ENCODE data around the gene DGKE.

DGKE gene

DNA sequence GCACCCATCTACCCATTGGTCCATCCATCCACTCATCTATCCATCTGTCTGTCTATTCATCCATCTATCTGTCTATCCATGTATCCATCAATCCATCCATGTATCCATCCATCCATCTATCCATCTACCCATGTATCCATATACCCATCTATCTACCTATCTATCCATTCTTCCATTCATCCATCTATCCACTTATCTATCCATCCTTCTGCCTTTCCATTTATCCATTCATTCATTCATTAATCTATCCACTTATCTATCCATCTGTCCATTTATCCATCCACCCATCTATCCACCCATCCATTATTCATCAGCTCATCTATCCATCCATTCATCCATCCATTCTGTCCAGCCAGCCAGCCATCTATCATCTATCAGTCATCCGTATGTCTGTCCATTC is 58.4 kb downstream of the DGKE start:
- no peak for DNase-seq

DNA sequence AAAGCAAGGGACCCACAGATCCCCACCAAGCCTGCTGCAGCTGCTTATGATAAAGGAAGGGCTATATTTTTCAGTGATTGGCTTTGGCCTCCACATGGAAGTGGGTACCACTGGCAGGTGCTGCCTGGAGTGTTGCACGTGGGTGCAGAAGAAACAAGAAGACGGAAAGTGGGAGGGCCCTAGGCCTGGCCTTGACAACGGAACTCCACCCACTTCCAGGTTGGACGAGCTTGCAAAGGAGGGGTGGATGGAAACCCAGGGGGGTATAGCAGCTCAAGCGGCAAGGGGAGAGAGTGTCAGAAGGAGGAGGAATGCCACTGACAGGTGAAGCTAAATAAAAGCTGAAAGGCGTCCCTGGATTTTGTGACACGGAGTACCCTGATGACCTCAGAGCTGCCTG is 59.6 kb downstream of the DGKE start:
- no peak for DNase-seq

DNA sequence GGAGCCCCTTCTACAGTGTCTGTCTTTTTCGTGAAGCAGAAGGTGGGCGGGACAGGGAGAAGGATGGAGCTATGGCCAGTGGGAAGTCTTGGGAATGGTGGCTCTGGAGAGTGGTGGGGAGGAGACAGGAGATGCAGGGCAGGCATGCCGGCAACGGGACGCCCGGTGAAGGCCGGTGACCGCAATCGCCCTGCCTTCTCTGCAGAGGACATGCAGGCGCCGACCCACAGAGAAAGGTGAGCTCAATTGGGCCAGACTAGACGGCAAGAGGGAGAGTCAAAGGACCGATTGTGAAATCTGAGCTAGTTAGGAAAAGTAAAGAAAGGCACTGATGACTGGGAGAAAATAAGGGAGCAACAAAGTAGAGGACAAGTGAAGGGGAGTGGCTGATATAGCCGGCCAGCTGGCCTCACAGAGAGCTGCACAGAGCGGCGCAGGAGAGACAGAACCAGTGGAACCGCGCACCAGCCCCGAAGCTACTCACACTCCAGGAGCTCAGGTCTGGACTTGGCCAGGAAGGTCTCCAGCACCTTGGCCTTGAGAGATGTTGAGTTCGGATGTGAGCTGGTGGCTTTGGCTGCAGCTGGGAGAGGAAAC is 61.0 kb downstream of the DGKE start:
- DNase-seq = no peak

DNA sequence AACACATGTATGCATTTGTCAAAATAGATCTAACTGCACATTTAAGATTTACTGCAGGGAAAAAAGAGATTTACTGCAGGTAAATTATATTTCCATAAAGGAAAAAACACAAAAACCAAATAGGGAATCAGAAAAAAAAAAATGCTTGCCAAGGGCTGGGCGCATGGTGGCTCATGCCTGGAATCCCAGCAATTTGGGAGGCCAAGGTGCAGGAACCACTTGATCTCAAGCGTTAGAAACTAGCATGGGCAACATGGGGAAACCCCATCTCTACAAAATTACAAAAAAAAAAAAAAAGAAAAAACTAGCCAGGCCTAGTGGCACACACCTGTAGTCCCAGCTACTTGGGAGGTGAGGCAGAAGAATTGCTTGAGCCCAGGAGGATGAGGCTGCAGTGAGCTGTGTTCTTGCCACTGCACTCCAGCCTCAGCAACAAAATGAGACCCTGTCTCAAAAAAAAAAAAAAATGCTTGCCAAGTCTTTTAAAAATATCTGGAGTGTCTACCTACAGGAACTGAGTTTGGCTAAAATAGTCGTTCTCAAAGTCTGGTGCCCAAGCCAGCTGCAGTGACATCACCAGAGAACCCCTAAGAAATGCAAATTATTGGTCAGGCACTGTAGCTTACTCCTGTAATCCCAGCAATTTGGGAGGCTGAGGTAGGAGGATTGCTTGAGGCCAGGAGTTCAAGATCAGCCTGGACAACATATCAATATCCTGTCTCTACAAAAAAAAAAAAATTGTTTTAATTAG is 62.4 kb downstream of the DGKE start:
- no peak for DNase-seq

DNA sequence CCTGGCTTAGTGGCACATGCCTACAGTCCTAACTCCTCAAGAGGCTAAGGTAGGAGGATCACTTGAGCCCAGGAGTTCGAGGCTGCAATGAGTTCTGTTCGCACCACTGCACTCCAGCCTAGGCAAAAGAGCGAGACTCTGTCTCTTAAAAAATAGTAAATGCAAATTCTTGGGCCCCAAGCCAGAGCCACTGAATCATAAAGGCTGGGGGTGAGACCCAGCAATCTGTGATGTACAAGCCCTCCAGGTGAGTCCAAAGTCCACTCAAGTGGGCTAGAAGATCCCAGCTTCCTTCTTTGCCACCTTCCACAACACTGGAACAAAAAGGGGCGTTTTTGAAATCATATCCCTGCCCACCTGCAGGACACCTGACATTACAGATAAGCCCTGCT is 63.0 kb downstream of the DGKE start:
- no peak for DNase-seq

DNA sequence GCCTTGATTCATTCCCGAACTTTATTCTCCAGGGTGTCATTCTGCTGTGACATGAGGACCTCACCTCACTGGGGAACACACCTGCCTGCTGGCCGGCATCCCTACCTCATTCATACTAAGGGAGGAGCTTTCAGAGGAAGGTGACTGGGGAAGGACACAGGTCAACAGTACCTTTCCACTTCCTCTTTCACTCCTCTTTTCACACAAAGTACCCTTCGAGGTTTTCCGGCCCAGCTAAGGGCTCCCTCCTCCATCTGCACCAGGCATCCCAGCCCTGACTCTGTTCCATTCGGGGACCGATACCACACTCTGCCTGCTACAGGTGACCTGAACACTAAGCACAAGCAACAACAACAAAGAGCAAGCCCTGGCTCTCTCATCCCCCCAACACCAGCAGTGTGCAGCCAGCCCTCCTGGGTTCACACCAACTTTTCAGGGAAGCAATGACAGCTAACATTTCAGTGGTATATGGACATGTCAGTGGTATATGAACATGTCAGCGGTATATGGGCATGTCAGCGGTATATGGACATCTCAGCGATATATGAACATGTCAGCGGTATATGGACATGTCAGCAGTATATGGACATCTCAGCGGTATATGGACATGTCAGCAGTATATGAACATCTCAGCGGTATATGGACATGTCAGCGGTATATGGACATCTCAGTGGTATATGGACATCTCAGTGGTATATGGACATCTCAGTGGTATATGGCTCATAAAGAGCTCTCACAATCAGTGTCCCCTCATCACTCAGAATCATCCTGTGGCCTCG is 63.9 kb downstream of the DGKE start:
- no peak for DNase-seq

DNA sequence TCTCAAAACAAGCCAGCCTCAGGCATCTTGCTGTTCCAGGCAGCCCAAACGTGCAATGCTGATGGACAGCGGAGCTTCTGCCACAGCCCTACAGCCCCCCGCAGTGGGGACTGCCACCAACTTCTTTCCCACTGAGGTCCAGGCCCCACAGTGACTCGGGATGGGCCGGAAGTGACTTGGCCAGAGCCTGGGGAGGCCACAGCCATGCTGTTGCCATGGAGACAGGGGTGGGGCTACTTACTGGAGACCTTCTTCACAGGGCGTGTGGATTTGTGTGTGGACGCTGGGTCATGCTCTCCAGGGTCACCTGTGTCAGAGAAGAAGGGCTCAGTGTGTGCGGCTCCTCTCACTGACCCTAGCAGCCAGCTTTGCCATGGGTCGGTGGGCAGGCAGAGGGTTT is 64.9 kb downstream of the DGKE start:
- no peak for DNase-seq

DNA sequence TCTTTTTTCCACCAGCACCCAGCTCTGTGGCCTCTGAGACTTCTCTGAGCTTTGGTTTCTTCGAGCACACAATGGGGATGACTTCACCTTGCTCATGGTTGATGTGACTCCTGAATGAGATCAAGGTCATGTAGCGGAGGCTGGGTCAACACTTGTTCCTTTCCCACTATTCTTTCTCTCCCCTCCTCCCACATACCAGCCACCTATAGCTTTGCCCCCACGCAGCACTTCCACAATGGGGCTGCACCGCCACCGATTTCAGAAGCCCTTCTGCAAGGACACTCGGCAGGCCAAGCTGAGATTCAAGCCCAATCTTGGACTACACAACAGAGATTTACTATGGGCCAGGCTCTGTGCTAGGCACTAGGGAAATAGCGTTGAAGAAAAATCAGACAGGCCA is 65.5 kb downstream of the DGKE start:
- no peak for DNase-seq

DNA sequence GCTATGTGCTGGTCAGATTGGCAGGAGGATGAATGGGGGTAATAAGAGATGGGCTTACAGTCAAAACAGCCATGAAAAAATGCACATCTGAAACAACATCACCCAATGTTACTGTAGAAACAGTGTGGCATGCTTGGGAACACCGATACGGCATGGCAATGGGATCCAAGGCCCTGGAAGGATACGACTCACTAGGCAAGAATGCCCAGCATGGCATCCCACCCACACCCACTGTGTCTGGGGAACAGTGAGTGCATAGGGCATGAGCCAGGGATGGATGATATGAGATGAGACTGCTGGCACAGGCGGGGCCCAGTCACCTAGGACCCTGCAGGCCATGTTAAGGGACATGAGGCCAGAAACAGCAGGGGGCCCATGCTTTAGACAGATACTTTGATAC is 68.4 kb downstream of the DGKE start:
- DNase-seq = no peak

DNA sequence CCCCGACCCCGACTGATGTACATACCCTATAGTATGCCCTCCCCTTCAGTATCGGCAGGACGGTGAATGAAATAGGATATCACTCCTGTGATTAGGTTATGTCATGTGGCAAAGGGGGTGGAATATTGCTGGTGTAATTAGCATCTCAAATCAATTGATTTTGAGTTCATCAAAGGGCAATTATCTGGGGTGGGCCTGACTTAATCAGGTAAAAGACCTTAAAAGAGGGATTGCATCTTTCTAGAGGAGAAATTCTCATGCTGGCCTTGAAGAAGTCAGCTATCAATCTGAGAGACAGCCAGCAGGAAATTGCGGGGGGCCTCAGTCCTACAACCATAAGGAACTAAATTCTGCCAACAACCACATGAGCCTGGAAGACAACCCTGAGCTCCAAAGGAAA is 69.6 kb downstream of the DGKE start:
- DNase-seq = no peak

DNA sequence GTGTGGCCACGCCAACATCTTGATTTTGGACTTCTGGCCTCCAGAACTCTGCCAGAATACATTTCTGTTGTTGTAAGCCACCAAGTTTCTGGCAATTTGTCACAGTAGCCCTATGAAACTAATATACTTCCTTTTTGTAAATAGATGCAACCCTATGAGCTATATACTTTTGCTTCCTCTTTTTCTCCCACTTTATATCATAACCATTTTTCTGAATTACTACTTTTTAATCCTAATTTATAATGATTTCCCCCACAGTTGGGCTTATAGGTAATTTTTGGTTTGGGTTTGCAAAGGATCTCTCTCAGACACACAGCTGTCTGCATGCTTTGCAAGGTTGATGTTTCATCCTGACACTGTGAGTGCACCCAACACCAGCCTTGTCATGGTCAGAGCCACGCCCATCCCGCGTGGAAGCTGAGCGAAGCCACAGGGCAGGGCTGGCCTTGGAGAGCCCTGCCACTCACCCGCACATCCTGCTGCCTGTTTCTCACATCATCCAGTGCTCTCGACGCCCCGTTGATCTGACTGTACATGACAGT is 74.1 kb downstream of the DGKE start:
- DNase-seq = no peak

DNA sequence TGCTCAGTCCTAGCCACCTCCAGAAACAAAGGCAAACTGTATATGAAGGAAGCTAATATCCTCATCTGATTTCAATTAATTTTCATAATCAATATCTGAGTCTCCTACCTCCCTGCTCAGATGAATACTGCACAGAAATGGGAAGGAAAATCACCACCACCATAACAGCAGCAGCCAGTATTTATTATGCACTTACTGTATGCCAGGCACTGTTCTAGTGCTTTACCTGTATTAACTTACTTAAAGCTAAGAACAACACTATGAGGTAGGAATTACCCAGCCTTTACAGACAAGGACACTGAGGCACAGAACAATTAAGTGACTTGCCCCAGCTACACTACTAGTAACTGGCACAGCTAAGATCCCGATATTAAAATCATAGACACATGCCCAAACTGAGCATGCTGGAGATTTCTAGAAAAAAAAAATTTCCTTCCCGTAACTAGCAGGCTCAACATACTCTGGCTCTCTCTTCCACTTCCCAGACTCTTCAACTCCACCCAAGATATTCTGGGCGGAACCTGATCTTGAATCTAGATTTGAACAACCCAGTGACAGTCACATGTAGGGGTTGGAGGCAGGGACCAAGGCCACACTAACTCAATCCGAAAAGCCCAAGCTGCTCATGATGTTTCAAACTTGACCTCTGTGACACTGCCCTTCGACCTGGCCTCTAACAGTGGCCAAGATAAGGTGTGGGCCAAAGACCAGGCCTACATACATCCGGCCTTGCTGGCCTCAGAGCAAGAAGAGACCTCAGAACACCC is 76.0 kb downstream of the DGKE start:
- DNase-seq = no peak

DNA sequence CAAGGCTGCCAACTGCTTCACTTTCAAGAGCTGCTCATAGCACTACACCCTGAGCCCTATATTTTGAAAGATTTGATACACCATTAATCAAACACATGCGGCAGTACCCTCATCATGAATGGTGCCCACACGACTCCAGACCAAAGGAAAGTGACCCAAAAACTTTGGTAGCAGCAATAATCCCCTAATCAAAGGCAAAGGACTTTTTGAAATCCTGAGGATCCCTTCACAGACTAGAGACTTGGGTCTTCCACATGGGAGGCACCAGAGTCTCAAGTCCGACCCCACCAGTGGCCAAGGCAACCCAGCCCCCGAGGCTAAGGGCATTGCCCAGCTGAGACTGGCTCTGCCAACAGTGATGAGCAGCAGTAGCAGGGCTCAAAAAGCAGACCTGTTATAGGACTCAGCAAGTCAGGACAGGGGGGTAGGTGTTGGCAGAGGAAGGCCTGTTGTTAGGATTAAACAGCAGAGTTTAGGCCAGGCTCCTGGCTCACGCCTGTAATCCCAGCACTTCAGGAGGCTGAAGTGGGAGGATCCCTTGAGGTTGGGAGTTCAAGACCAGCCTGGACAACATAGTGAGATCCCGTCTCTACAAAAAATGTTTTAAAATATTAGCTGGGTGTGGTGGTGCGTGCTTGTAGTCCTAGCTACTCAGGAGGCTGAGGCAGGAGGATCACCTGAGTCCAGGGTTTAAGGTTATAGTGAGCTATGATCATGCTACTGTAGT is 76.7 kb downstream of the DGKE start:
- no peak for DNase-seq

DNA sequence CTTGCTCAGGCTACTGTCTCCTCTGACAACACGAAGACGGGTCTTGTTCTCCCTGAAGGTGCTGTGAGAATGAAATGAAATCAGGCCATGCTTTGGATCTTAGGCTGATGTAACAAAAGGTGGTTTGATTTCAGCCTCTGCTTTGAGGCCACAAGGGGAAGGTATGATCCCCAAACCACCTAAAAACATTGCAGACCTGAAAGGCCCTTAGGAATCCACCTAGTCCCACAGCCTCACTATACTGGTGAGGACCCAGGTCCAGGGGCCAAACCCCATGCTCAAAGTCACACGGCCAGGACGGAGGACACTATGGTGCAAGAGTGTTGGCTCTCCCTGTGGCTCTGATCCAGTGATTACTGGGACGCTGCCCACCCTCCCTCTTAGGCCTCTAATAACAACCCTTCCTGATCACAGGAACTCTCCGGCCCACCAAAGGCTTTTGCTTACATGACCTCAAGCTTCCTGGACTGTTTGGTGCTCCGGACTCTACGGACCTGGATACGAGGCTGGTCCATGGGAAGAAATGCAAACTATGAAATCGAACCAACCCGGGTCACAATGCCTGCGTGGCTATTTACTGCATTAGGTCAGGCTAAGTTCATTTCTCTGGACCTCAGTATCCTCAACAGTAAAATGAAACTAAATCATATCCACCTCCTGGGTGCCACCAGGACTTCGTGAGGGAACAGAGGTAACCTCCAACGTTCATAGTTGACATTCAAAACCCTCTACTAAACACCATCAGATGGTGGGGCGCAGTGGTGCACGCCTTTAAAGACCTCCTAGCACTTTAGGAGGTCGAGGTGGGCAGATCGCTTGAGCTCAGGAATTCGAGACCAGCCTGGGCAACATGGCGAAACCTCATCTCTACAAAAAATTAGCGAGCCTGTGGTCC is 78.4 kb downstream of the DGKE start:
- peak; percentile 16 for DNase-seq

DNA sequence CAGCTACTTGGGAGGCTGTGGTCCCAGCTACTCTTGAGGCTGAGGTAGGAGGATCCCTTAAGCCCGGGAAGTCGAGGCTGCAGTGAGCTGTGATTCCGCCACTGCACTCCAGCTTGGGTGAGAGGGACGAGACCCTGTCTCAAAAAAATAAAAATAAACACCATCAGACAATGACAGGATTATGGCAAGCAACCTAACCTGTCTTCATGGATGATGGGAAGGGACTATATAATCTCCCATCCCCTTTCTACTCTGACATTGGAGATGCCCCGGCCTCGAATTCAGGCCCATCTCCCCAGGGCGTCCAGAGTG is 79.0 kb downstream of the DGKE start:
- no peak for DNase-seq

DNA sequence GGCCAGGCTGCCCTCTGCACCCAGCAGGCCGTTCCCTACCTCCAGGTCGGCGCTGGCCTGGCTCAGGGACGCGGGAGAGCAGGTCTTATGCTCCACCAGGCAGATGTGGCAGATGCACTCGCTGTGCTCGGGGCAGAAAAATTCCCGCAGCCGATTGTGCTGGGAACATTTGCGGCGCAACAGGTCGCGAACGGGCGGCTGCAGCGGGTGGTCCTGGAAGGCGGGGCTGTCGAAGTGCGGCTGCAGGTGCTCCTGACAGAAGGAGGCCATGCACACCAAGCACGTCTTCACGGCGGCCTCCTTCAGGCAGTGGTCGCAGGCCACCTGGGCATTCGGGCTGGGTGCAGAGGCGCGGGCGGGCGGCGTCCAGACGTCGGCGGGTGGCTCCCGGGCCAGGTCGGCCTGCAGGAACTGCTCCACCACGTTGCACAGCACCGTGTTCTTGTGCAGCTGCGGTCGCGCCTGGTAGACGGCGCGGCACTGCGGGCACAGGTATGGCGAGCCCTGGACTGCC is 79.5 kb downstream of the DGKE start:
- DNase-seq = no peak

DNA sequence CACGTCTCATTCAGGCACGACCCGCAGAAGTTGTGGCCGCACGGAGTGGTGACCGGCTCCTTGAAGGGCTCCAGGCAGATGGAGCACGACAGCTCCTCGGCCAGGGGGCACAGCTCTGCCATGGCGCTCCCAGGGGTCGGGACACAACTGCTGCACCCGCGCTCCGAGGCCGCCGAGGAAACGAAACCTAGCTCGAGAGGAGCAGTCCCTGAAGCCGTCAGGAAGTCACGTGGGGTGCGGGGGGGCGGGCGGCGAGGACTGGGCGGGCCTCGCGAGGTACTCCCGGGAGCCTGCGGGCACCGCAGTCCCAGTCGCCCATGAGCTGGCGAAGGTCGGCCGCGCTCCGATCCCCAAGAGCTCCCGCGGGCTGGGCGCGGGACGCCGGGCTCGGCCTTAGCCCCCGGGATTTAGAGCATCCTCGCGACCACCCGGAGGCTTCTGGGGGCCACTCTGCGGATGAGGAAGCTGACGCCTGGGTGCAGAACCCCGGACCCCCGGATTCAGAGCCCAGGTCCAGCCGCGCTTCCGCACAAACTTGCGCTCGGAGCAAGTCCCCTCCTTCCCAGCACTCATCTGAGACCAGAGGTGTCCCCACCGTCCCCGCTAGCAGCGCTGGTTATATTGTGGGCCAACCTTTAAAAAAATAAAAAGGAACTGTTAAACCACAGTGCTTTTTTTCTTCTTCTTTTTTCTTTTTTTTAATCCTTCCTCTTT is 80.1 kb downstream of the DGKE start, which contains the start of gene TRIM25:
TRIM25 (minus strand) TSS at position 183 of the 714 bp plus-strand sequence; CDS start at position 122, 61 bp downstream.
- peak; percentile 69 for DNase-seq

DNA sequence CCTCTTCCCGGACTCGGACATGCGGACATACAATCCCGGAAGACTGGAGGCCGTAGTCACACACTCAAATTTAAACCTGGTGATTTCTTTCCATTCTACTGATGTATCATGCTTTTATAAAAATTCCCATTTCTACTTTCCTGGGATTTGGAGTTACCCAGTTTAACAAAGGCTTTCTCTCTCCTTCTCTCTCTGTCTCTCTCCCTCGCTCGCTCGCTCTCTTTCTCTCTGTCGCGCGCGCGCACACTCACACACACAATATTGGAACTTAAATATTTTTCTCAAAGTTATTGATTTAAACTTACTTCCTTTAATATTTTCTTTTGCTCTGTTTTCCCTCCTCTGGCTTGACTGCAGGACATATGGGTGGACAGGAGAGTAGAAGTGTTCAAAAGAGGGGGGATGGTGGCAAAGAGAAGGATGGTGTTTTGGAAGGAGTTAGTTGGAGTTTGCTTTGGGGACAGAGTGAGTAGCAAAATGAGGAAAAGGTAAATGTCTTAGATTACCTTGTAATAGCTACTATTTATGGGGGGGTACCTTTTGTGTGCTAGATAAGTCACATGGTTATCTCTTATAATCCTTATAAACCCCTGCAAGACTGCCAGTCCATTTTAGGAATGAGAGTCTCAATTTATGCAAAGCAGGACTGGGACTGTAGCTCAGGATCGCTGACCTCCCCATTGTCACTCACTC is 80.8 kb downstream of the DGKE start:
- no peak for DNase-seq

DNA sequence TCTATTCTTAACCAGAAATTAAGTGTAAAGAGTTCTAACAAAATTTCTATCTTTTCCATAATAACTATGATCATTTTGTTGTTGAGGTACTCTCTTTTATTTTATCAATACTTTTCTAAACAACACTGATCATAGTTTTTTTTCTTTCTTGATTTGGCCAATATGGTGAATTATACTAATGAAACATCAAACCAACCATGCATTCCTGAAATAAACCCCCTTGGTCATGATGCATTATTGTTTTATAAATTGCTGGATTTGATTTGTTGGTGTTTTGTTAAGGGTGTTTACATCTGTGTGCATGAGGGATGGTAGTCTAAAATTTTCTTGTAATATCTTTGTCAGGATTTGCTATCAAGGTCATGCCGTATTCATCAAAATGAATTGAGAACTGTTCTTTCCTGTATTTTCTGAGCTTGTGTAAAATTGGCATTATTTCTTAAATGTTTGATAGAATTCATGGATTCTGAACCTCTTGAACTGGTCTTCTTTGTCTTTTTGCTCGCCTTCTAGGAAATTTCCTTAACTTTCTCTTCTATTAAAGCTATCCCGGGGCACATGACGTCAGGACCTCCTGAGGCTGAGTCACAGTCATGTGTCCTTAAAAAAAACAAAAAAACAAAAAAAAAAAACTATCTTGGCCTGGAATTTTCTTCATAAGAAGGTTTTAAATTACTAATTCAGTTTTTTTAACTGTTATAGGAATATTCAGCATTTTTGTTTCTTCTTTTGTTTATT is 83.8 kb downstream of the DGKE start:
- DNase-seq = no peak

All from KG1 (cell line).